Breast epithelium (tissue), 3 donors: ENCODE results near the gene TBC1D8.

ENCODE experiments used
- CTCF ChIP-seq, 3 donors: fragments of 450-650 bp; IDR thresholded peaks; one replicate each; pipeline ENCODE4 v1.5.1; 2016 to 2017; ENCODE audit warnings: antibody characterized with exemption in 3 of 3, mild to moderate bottlenecking in 3 of 3, moderate library complexity in 3 of 3
- POLR2A ChIP-seq: fragments of 450-650 bp; IDR thresholded peaks from one replicate; pipeline ENCODE4 v1.6.1; 2016; ENCODE audit warnings: antibody characterized with exemption, mild to moderate bottlenecking, moderate library complexity
- POLR2AphosphoS5 ChIP-seq, 3 donors: sonication (generic); formaldehyde crosslinking; IDR thresholded peaks; one replicate each; pipeline ENCODE4 v1.6.1; 2017; ENCODE audit warnings: antibody characterized with exemption in 3 of 3

- no peak for TF ChIP-seq CTCF (IDR thresholded peaks at IDR 0.05)
- TF ChIP-seq POLR2AphosphoS5 (IDR thresholded peaks at IDR 0.05) = no peak
- TF ChIP-seq POLR2A = no peak
These were observed 188.2 kb downstream of the TBC1D8 start for GRCh38 chr2:100963026-100963375.
